ENCODE results near the gene TTN. TPM values are rescaled to one million over a fixed set of nuclear protein-coding genes. Genes with fewer than 3 reads are reported as not detected.

TTN gene
- total RNA-seq = 3,032 TPM
- long read RNA-seq, transcript TTN-213 (6 exons, 2,116 nt) = major isoform, 5 of 133 reads
- long read RNA-seq, partial matches to known transcripts = 106 of 133 reads
- long read RNA-seq, other reads (novel, unspliced or antisense) = 22 of 133 reads

DNA sequence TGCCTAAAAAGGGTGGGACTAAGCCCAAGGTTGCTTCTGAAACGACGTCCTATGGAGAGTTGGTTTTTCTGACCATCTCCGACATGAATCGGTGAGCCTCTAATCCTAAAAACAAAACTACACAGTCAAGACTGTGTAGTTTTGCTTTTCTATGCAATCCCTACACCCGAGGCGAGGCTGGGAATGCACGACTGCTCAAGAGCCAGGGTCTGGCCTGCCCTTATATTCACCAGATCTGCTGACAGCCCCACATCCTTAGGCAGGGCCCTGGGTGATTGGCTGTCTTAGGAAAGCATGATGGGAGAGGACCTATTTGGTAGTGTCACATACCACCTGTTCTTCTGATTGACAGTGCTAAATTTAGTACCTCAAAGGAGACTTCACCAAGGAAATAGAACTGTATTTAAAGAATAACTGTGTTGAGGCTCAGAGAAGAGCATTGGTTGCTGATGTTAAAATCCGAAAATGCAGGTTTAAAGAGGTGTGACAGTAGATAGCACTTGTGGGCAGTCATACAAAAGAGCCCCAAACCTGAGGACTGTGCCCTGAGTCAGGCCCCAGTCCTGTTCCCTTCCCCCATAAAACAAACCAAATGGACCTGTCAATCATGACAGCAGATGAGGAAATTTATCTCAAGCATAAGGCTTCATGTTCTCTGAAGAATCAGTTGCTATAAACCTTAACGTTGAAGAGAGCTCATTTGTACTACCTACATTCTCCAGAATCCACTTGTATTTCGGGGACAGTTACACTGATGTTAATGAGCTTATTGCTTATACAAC is at the start of gene TTN:
TTN (minus strand) TSS at position 197 of the 782 bp plus-strand sequence. CDS start 2,781 bp downstream, outside the sequence.
- intact Hi-C loops (cut with DNase I) = loop anchor here (2.0 kb wide), 1 partner anchor 53 kb away; no protein-coding TSS in a partner anchor
- ATAC-seq = peak; percentile 93
- no peak for DNase-seq (ENCODE audit: missing footprints)

DNA sequence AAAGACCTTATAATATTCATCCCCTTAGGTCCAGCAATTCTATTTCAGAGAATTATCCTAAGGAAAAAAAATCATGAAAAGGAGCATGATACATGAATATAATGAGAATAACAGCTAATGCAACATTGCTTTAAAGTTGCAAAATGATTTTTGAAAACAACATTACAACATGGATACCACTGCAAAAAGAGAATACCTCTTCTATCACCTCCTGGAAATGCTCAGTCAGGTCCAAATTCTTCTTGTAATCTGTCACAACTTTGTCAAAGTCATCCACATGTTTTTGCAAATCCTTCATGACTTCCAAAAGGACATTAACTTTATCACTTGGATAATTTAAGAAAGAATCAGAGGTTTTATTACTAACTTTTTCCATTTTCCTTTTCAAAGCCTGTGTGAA is 47.9 kb upstream of the TTN start:
- intact Hi-C loops (cut with DNase I) = no loop called here
- no peak for DNase-seq (ENCODE audit: missing footprints)
- ATAC-seq = no peak

DNA sequence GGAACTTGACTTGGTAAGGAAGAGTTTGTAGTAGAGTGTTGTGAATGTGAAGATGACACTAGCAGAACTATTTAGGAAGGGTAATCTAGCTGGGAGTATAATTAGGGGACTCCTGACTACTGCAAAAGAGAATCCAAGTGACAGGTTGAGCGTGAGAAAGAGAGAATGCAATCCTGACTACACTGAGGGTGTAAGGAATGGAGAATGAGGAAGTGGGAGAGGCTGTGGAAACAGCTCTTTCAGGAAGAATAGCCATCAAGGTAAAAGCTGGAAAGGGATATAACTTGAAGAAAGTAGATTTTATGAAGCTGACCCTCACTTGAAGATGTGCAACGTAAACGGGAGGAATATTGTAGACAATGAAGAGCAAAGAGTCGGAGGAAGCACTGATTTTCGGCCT is 41.1 kb upstream of the TTN start:
- intact Hi-C loops (cut with DNase I) = no loop called here
- DNase-seq (ENCODE audit: missing footprints) (no peak), ATAC-seq (no peak)

DNA sequence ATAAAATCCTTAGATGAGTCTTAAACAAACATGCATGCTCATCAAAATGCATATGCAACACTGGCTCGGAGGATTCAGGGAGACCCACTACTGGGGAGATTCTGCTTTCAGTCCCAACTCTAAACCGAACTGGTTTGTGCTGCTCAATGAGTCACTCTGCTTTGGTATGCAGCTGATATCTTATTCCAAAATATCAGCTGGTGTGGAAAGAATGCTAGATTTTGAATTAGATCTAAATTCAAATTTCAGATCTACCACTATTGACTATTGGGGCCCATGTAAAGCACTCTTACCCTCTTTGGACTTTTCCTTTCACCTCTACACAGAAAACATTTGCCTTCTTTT is 39.2 kb upstream of the TTN start:
- intact Hi-C loops (cut with DNase I) = no loop called here
- ATAC-seq (no peak), DNase-seq (ENCODE audit: missing footprints) (no peak)

DNA sequence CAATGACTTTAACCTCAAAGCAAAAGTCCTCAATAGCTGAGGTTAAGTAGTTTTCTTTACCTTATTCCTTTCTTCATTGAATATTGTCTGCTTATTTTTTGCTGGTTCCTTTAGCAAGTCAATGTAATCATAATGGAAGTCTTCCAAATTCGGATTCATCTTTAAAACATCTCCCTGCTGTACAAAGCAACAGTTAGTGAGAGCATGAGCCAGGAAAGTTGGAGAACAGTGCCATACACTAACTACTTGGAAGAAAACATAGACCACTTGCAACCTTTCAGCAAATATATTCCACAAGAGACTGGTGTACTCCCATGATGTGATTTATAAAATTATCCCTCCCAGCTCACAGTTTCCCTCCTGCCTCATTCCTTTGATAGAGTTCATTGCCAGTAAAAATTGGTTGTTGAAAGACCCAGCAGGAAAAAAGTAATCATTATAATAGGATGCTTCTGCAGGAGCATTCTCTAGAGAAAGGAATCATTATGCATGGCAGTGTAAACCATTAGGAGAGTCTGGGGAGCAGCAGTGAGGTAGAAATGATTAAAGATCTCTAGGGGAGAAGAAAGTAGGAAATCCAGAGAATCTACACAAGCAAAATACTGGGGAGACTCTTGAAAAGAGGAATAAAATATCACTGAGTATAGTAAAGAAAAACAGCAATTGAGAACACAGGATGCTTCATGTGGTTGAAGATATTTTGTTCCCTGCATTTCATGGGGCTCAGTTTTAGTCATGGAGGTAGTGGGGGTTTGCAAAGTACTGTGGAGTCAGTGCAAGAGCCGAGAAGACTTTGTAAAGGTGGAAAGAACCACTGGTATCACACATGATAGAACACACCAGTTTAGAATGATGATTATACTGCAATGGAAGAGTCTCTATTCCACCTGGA is 38.6 kb upstream of the TTN start:
- intact Hi-C loops (cut with DNase I) = no loop called here
- ATAC-seq = peak; percentile 42
- DNase-seq (ENCODE audit: missing footprints) = no peak

DNA sequence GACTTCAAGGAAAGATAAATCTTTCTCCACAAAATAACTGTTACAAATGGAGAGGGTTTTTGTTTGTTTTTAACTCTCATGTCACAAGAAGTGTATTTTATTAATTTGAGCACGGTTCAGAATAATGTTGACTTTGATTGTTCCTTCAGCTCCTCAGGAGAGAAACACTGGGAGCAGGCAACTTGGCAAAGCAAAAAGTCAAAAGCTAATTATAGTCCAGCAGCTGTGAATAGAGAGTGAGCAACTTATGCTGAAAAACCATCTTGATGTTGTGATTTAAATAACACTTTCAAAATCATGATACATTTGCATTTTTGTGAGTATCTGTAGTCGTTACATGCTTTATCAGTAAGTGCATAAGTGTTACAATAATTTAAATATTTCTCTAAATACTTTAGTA is 37.5 kb upstream of the TTN start:
- peak; percentile 67 for ATAC-seq
- DNase-seq (ENCODE audit: missing footprints) = no peak
- intact Hi-C loops (cut with DNase I) = no loop called here

DNA sequence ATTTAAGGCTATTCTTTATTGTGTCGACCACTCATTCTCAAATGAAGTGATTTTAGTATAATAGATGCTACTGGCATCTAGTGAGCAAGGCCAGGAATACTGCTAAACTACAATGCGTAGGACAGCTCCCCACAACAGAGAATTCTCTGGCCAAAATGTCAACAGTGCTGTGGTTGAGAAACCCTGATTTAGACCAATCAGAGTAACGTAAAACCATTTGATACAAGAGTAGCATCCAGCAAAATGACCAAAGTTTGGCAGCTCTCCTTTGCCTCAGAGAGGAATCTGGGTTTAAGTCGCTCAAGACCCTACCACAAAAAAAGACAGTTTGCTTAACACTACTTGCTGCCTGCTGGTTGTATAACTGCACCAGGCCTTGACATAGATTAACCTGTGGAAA is 37.0 kb upstream of the TTN start:
- intact Hi-C loops (cut with DNase I) = no loop called here
- DNase-seq (ENCODE audit: missing footprints) (no peak), ATAC-seq (peak; percentile 60)

DNA sequence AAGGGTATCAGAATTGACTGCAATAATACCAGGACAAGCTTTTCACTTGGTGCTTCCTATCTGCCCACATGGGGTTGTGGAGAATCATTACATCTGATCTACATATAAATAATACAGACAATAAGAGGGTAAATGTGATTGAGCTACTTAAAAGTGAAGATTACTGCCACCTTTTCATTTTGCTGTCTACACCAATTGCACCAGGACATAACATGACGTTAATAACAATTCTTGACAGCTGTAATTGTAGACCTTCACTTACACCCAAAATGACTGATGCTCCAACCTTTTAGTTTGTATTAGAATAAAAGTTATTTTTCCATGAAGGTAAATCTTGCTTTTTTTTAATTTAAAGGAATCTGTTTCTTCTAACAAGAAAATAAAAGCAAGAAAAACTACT is 36.5 kb upstream of the TTN start:
- intact Hi-C loops (cut with DNase I) = no loop called here
- DNase-seq (ENCODE audit: missing footprints) (no peak), ATAC-seq (no peak)

DNA sequence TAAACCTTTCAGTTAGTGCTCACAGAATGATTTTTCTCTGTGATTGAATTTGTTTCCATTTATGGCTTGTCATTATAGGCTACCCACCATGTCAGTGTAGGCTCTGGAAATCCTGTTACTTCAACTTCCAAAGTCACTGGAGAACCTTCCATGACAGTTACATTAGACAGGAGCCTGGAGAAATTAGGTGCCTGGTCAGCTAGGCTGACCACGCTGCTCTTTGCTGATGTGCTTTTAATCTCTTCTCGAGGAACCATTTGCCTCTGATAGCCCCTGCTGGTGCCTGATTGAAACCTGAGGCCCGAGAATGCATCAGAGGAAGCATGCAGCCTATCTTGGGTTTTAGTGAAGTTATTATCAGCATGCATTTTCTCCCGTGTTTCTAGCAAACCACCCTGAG is 29.6 kb upstream of the TTN start:
- intact Hi-C loops (cut with DNase I) = no loop called here
- no peak for ATAC-seq

DNA sequence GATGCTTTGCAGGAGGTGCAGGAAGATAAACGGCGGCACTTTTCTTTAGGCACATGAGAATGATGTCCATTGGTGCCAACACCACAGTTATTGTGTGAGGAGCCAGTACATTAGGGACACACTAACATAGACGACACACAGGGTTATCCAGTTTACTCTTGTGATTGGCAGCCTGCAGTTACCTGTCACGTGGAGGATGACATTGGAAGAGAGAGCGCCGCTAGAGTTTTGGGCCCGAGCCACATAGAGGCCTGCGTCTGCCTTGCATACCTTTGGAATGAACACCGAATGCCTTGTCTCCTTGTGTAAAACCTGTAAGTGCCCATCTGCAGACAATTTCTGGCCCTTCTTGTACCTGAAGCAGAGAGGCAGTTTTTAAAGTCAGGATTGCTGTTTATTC is 26.9 kb upstream of the TTN start:
- DNase-seq (ENCODE audit: missing footprints) (no peak), ATAC-seq (peak; percentile 62)
- intact Hi-C loops (cut with DNase I) = no loop called here

More for the DNA sequence above, 29.6 kb upstream of the TTN start:
- no peak for DNase-seq (ENCODE audit: missing footprints)

DNA sequence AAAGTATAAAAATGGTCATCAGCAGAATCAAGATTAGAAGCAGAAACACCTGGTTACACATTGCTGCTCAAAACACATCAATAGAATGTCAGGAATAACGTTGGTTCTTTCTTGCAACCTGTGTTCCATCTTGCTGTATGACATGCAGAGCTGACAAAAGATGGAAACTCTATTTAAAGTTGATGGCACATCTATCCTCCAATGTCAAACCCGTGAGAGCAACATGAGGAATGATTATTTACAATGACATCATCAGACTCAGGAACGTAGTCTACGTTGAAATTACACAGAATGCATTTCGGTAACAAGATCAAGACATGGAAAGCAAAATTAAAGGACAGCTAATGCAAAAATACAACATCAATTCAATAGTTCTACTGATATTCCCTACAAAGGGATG is 26.2 kb upstream of the TTN start:
- intact Hi-C loops (cut with DNase I) = no loop called here
- ATAC-seq (no peak), DNase-seq (ENCODE audit: missing footprints) (no peak)

DNA sequence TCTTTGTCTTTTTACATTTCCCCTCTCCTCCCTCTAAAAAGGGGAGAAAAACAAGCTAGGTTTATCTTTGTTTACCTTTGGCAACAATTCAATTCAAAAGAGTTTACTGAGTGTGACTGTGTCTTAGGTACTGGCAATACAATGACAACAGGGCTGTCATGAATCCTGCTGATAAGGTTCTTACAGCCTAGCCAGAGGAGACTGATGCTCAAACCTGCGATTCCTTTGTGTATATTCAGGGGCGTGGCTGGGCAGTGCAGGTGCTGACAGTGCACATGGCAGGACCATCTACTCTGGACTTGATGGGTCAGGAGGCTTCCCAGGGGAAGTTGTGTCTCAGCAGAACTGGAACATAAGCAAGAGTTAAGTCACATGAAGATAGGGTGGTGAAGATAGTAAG is 23.2 kb upstream of the TTN start:
- ATAC-seq (no peak), DNase-seq (ENCODE audit: missing footprints) (no peak)
- intact Hi-C loops (cut with DNase I) = no loop called here

DNA sequence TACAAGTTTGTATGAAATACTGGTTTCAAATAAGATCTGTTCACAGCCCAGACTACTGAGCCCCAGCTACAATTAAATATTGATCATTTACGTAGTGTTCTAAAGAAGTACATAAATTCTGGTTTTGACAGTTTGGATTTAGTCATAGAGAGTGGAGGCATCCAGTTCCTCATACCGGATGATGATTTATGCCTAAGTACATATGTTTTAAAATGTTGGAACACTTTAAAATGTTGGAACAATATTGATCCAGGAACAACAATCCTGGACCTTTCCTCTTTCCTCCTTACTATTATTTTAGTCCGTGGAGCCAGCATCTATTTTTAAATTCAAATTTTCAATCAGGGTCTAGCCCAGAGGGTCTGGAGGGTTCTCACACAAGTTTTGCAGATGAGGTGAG is 22.8 kb upstream of the TTN start:
- ATAC-seq (no peak), DNase-seq (ENCODE audit: missing footprints) (no peak)
- intact Hi-C loops (cut with DNase I) = no loop called here

DNA sequence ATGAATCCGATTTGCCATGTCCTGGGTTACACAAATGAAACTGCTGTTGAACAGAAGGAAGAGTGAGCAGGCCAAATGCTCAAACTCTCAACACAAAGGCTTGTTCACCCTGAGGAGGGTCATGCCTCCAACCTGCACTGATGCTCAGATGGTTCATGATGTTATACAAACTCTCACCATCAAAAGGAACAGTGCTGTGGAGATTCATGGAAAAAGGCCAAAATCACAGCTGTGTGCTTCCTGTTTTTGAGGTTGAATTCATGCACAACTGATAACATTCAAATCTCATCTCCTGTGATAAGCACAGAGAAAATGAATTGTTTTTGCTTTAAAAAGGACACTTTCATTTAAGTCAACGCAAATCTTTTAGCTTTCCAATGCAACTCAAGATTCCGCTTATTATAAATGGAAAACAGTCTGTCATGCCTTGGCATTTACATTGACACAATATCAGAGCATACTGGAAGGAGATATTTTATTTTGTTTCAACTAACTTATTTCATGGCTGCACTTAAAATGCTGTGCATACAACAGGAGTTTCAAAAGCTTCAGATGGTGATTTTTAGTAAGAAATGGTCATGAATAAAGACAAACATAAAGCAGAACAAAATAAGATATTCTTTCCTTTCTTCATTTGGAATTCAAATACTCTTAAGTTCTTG is 22.2 kb upstream of the TTN start:
- ATAC-seq = no peak
- intact Hi-C loops (cut with DNase I) = no loop called here
- no peak for DNase-seq (ENCODE audit: missing footprints)

DNA sequence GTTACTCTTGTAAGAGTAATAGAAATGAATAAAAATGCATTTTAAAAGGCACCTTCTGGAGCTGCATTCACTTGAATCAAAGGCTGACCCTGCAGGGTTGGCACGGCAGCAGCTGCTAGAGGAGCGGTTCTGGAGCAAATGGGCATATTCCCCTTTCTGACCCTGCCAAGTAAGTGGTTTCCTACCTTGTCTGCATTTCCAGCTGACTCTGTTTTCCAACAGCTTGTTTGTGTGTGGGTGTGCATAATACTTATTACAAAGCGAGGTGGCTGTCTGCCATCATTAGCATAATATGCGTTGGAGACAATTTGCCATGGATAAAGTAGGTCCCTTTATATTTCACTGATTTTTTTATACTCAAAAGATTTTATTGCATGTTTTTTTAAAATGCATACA is 21.3 kb upstream of the TTN start:
- ATAC-seq (no peak), DNase-seq (ENCODE audit: missing footprints) (no peak)
- intact Hi-C loops (cut with DNase I) = no loop called here

DNA sequence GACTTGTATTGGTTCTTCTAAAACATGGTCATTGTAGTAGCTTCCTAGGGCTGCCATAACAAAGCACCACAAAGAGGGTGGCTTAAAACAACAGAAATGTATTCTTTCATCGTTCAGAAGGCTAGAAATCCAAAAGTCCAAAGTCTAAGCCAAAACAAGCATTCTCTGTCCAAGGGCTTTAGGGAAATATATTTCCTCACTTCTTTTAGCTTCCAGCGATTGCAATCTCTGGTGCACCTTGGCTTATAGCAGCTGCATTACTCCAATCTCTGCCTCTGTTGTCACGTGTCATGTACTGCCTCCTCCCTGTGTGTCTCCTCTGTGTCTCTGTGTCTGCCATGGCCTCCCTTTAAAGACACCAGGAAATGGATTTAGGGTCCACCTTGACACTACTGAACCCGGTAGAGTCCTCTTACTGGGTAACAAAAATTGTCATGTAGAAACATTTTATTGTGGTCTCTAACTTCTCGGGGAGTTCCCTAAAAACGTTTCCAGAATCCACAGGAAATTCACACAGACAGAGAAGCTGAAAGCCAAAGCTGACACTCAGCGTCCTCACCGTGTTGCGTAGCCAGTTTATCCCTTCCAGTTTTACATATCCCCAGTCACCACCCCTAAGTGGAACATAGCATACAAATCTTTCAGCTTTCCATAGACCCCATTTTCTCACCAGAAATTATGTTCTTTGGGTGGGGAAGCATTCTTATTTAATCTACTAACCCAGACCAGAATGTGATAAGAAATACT is 20.7 kb upstream of the TTN start:
- intact Hi-C loops (cut with DNase I) = no loop called here
- ATAC-seq = no peak
- DNase-seq (ENCODE audit: missing footprints) = no peak

DNA sequence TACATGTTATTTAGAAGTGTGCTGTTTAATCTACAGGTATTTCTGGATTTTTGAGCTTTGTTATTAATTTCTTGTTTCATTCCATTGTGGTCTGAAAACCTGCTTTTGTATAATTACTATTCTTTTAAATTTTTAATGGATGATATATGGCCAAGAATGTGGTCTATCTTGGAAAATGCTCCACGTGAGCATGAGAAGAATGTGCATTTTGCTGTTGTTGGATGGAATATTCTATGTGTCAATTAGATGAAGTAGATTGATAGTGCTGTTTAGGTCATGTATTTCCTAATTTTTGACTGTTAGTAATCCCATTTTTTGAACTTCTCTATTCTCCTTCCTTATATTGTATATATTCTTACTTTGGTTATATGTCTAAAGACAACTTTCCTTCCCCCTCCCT is 19.9 kb upstream of the TTN start:
- intact Hi-C loops (cut with DNase I) = no loop called here
- ATAC-seq (no peak), DNase-seq (ENCODE audit: missing footprints) (no peak)

DNA sequence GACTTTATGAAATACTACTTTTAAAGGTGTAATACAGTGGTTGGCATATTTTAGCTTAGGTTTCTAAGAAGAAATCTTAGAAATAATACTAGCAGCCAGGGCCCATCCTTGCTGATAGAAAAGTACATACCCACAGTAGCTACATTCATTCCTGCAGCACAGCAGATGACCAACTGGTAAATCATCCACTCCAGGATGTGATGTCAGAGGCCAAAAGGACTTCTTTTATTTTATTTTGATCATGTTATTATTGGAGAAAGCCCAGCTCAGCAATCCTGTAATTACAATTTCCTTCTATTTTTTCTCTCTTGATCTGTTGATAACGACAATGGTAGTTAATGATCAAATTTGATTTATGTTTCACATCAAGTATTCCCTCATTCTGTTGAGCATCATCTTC is 18.0 kb upstream of the TTN start:
- DNase-seq (ENCODE audit: missing footprints) (no peak), ATAC-seq (no peak)
- intact Hi-C loops (cut with DNase I) = no loop called here

DNA sequence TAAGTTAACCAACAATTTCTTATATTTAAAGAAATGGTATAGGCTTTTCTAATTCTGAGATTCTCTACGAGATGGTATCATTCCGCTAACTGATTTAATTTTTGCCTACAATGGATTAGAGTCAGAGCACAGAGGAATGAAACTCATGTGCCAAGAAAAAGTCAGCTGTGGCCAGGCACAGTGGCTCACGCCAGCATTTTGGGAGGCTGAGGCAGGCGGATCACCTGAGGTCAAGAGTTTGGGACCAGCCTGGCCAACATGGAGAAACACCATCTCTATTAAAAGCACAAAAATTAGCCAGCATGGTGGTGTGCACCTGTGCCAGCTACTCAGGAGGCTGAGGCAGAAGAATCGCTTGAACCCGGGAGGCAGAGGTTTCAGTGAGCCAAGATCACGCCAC is 17.0 kb upstream of the TTN start:
- ATAC-seq (peak; percentile 35), DNase-seq (ENCODE audit: missing footprints) (no peak)
- intact Hi-C loops (cut with DNase I) = no loop called here

Data from Right ventricle myocardium inferior (tissue), 1 donor.